A673 (cell line): ENCODE data around the gene SEMA4D. TPM values are rescaled to one million over a fixed set of nuclear protein-coding genes. Genes with fewer than 3 reads are reported as not detected.
A peak's percentile ranks its signal among the peaks of the same experiment; 100 is the strongest.

Source experiments
- BruUV-seq: library from RNA; stranded (reverse); fragments of 400-500 nt; replicated peaks from 2 replicates; lab custom pipeline; 2021; lab: Mats Ljungman, UMichigan
- CTCF ChIA-PET: fragments of 300-600 bp; sonication (Branson Sonifier 250); formaldehyde crosslinking; loops from one replicate; lab custom pipeline; 2022; ENCODE audit warnings: antibody characterized with exemption; lab: Charles Lee
- POLR2A ChIA-PET: fragments of 300-600 bp; sonication (Branson Sonifier 250); formaldehyde crosslinking; loops from one replicate; lab custom pipeline; 2022; ENCODE audit warnings: antibody characterized with exemption; ENCODE audit not compliant: low non-redundant PET; lab: Charles Lee
- DNase-seq: peaks from one replicate; pipeline ENCODE4 v3.0.0-alpha.2; 2015; ENCODE audit warnings: low spot score
- H3K27ac ChIP-seq: fragments of 200-600 bp; sonication (generic); 2 replicates; pipeline ENCODE4 v1.5.1; 2016; ENCODE audit warnings: mixed run types, low read depth, mild to moderate bottlenecking, mixed read lengths, antibody characterized with exemption, low read length; ENCODE audit not compliant: poor library complexity, severe bottlenecking
- H3K27me3 ChIP-seq: fragments of 200-600 bp; sonication (generic); replicated peaks from 2 replicates; pipeline ENCODE4 v1.6.1; 2017; ENCODE audit warnings: mixed run types, low read depth, mild to moderate bottlenecking, mixed read lengths, antibody characterized with exemption, low read length; ENCODE audit not compliant: insufficient read depth, poor library complexity
- H3K36me3 ChIP-seq: fragments of 200-600 bp; sonication (generic); 2 replicates; pipeline ENCODE4 v1.6.1; 2016; ENCODE audit warnings: mixed run types, mild to moderate bottlenecking, mixed read lengths, antibody characterized with exemption, low read length; ENCODE audit not compliant: insufficient read depth, poor library complexity, severe bottlenecking
- H3K4me1 ChIP-seq: fragments of 200-600 bp; sonication (generic); 2 replicates; pipeline ENCODE4 v1.6.1; 2017; ENCODE audit warnings: mixed run types, mild to moderate bottlenecking, mixed read lengths, antibody characterized with exemption, low read length; ENCODE audit not compliant: insufficient read depth, poor library complexity, severe bottlenecking
- H3K4me3 ChIP-seq: fragments of 200-600 bp; sonication (generic); 2 replicates; pipeline ENCODE4 v1.5.1; 2016; ENCODE audit warnings: low read depth, mixed run types, mild to moderate bottlenecking, mixed read lengths, low read length; ENCODE audit not compliant: poor library complexity, severe bottlenecking
- H3K9me3 ChIP-seq: fragments of 200-600 bp; sonication (generic); 2 replicates; pipeline ENCODE4 v1.6.1; 2016; ENCODE audit warnings: mixed run types, low read depth, mild to moderate bottlenecking, mixed read lengths, antibody characterized with exemption, low read length; ENCODE audit not compliant: poor library complexity, severe bottlenecking
- EZH2 ChIP-seq: fragments of 200-600 bp; sonication (generic); IDR thresholded peaks from 2 replicates; pipeline ENCODE4 v1.6.1; 2017; ENCODE audit warnings: borderline replicate concordance, low read depth, mild to moderate bottlenecking, mixed read lengths, antibody characterized with exemption, low read length; ENCODE audit not compliant: poor library complexity, severe bottlenecking
- intact Hi-C: fragments of 100-400 bp; cut with micrococcal nuclease; formaldehyde crosslinking; loops from one replicate; pipeline ENCODE4 v1.10.0; 2022; ENCODE audit not compliant: unreplicated experiment
- total RNA-seq: library from RNA; stranded (reverse); gene quantifications from 2 replicates; pipeline ENCODE4 v1.2.3, GENCODE V29; 2021
- TF ChIP-seq, protein P1 (sequence below): fragments of 300-800, 200-600 bp; sonication (generic); conservative IDR thresholded peaks from 2 replicates; pipeline ENCODE4 v1.5.1; 2017; ENCODE audit warnings: low read depth, mild to moderate bottlenecking, antibody characterized with exemption, low read length, moderate library complexity, mixed read lengths

SEMA4D gene
- total RNA-seq, 1 experiment from 2014 or later: 14.2 TPM

DNA sequence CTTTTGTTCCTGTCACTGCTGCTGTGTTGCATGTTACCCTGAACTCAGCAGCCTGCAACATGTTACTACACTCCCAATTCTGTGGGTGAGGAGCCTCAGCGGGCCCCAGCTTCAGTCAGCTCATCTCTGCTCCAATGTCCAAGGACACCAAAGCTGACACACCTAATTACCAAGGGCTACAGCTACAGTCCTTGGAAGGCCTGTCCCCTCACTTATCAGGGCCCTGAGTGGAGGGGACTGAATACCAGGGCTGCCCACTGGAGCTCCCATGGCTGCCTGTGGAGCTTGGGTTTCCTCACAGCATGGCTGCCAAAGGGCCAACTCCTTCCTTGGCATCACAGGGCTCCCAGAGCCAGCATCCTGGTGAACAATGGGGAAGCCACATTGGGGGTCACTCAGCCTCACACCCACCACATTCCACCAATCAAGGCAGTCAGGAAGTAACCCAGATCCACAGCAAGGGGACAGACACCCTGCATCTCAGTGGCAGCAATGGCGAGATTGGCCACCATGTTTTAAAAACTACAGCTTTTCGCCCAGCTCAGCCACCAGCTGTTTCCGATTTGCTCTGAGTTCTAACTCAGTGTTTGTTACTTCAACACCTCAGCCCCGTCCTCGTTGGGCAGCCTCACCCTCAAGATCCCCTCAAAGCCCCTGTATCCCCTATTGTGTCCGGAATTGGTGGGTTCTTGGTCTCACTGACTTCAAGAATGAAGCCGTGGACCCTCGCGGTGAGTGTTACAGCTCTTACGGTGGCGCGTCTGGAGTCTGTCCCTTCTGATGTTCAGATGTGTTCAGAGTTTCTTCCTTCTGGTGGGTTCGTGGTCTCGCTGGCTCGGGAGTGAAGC is 18.9 kb downstream of the SEMA4D start:
- TF ChIP-seq, protein P1, sequence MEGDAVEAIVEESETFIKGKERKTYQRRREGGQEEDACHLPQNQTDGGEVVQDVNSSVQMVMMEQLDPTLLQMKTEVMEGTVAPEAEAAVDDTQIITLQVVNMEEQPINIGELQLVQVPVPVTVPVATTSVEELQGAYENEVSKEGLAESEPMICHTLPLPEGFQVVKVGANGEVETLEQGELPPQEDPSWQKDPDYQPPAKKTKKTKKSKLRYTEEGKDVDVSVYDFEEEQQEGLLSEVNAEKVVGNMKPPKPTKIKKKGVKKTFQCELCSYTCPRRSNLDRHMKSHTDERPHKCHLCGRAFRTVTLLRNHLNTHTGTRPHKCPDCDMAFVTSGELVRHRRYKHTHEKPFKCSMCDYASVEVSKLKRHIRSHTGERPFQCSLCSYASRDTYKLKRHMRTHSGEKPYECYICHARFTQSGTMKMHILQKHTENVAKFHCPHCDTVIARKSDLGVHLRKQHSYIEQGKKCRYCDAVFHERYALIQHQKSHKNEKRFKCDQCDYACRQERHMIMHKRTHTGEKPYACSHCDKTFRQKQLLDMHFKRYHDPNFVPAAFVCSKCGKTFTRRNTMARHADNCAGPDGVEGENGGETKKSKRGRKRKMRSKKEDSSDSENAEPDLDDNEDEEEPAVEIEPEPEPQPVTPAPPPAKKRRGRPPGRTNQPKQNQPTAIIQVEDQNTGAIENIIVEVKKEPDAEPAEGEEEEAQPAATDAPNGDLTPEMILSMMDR: no peak
- no peak for TF ChIP-seq EZH2
- ChIA-PET POLR2A (no interaction called here), CTCF (no interaction called here)
- H3K27ac ChIP-seq: no peak overlapping the region
- no peaks in the 10 kb centered on the region for H3K27me3 ChIP-seq
- H3K36me3 ChIP-seq: no peaks in the 10 kb centered on the region
- peaks cover 13% of the 10 kb centered on the region for H3K4me1 ChIP-seq
- DNase-seq: no peak
- H3K4me3 ChIP-seq: no peak overlapping the region
- no TSS peak for BruUV-seq
- H3K9me3 ChIP-seq: no peaks in the 10 kb centered on the region
- intact Hi-C loops: no loop called here

GRCh38 chr9:89477811-89478630 is 19.9 kb downstream of the SEMA4D start:
- H3K4me3 ChIP-seq: no peak overlapping the region
- intact Hi-C loops: no loop called here
- no peaks in the 10 kb centered on the region for H3K27me3 ChIP-seq
- peak; percentile 66 for DNase-seq
- CTCF ChIA-PET: no interaction called here
- H3K36me3 ChIP-seq: no peaks in the 10 kb centered on the region
- H3K4me1 ChIP-seq: peaks cover 13% of the 10 kb centered on the region
- BruUV-seq: no TSS peak
- H3K9me3 ChIP-seq: no peaks in the 10 kb centered on the region
- TF ChIP-seq, protein P1: no peak
- TF ChIP-seq EZH2: no peak
- POLR2A ChIA-PET: interaction anchor here (0.7 kb wide), 1 partner anchor 15 kb away, joined by 3 read pairs; no protein-coding TSS in a partner anchor
- H3K27ac ChIP-seq: peak overlapping the region; percentile 54

- Histone ChIP-seq H3K9me3 (no peaks in the 10 kb centered on the region), H3K27me3 (no peaks in the 10 kb centered on the region), H3K4me3 (no peak overlapping the region), H3K27ac (peak overlapping the region; percentile 54), H3K36me3 (no peaks in the 10 kb centered on the region), H3K4me1 (peaks cover 13% of the 10 kb centered on the region)
- no peak for TF ChIP-seq EZH2
- TF ChIP-seq, protein P1: no peak
- intact Hi-C loops: no loop called here
- ChIA-PET POLR2A (no interaction called here), CTCF (no interaction called here)
- BruUV-seq: no TSS peak
- DNase-seq: no peak
Measured at GRCh38 chr9:89477384-89477783, 20.5 kb downstream of the SEMA4D start.
